Thyroid gland (tissue), 4 donors: Measurements from ENCODE around the gene CYP46A1. TPM values are rescaled to one million over a fixed set of nuclear protein-coding genes. Genes with fewer than 3 reads are reported as not detected.

Source experiments
- DNase-seq, 2 donors: peaks; one replicate each; pipeline ENCODE4 v3.0.0-alpha.2; 2019
- H3K27ac ChIP-seq, 3 donors: fragments of 200-600 bp; sonication (generic); 1 replicate in 2 of 3; 2 replicates in 1 of 3; pipeline ENCODE4 v1.5.1; 2016 to 2019; ENCODE audit warnings: mild to moderate bottlenecking in 1 of 3, moderate library complexity in 1 of 3
- H3K27me3 ChIP-seq: fragments of 200-600 bp; sonication (generic); one replicate; pipeline ENCODE4 v1.5.1; 2019
- H3K36me3 ChIP-seq, 2 donors: fragments of 200-600 bp; sonication (generic); one replicate each; pipeline ENCODE4 v1.5.1; 2016 to 2019
- H3K4me1 ChIP-seq, 2 donors: fragments of 200-600 bp; sonication (generic); one replicate each; pipeline ENCODE4 v1.5.1; 2017 to 2019
- H3K4me3 ChIP-seq, 3 donors: fragments of 200-600 bp; sonication (generic); replicated peaks in 1 of 3; 1 replicate in 2 of 3; 2 replicates in 1 of 3; pipeline ENCODE4 v1.5.1; 2016; ENCODE audit warnings: mild to moderate bottlenecking in 1 of 3
- H3K9me3 ChIP-seq: fragments of 200-600 bp; sonication (generic); one replicate; pipeline ENCODE4 v1.5.1; 2017
- CTCF ChIP-seq, 6 experiments: fragments of 200-600 bp in 3 of 6; fragments of 450-650 bp in 3 of 6; sonication (generic) in 3 of 6; IDR thresholded peaks; one replicate each; pipeline ENCODE4 v1.5.1; 2016 to 2019; ENCODE audit warnings: antibody characterized with exemption in 6 of 6, mild to moderate bottlenecking in 2 of 6, inconsistent platforms in 1 of 6, moderate library complexity in 1 of 6
- POLR2A ChIP-seq, 2 donors: fragments of 450-650 bp; IDR thresholded peaks; one replicate each; pipeline ENCODE4 v1.6.1; 2017; ENCODE audit warnings: antibody characterized with exemption in 2 of 2, mild to moderate bottlenecking in 2 of 2, moderate library complexity in 1 of 2
- WGBS, 2 donors: methylation state at CpG; one replicate each; pipeline ENCODE4 v1.1.5; 2017; 5-methylcytosine and 5-hydroxymethylcytosine counted together
- intact Hi-C: fragments of 100-400 bp; cut with DNase I; formaldehyde crosslinking; loops from one replicate; pipeline ENCODE4 v1.15.1; 2023
- total RNA-seq, 4 donors: library from RNA; depleted of rRNA; stranded (reverse); fragments of >200 nt; gene quantifications; one replicate each; pipeline ENCODE4 v1.2.3, GENCODE V29; 2016

CYP46A1 gene
- total RNA-seq, 4 donors from 2014 or later, result 0.54 to 5.2 (median 1.5) TPM

- 80 to 82% methylated on average over 20 to 21 of the region's 26 CpGs for WGBS, 2 donors
- no peak overlapping the region for H3K4me3 ChIP-seq
- no peak for TF ChIP-seq POLR2A (IDR thresholded peaks at IDR 0.05)
- TF ChIP-seq CTCF (IDR thresholded peaks at IDR 0.05), result no peak
- no peaks in the 10 kb centered on the region for H3K36me3 ChIP-seq
- no peak overlapping the region for H3K27ac ChIP-seq
- no peaks in the 10 kb centered on the region for H3K27me3 ChIP-seq
- H3K9me3 ChIP-seq, result no peaks in the 10 kb centered on the region
- intact Hi-C loops, result no loop called here
- H3K4me1 ChIP-seq, result peaks cover 0 to 24% of the 10 kb centered on the region in 2 donors
- no peak for DNase-seq
Observed at GRCh38 chr14:99726538-99727095, 42.5 kb downstream of the CYP46A1 start.

- 86 to 99% methylated on average over 10 to 24 of the region's 25 CpGs for WGBS, 2 donors
- Histone ChIP-seq H3K36me3 (no peaks in the 10 kb centered on the region), H3K9me3 (no peaks in the 10 kb centered on the region), H3K4me3 (no peak overlapping the region), H3K27ac (no peak overlapping the region), H3K27me3 (no peaks in the 10 kb centered on the region), H3K4me1 (peaks cover 0 to 30% of the 10 kb centered on the region in 2 donors)
- DNase-seq, result no peak
- intact Hi-C loops, result no loop called here
- no peak for TF ChIP-seq POLR2A (IDR thresholded peaks at IDR 0.05)
- TF ChIP-seq CTCF (IDR thresholded peaks at IDR 0.05), result no peak
Observed at GRCh38 chr14:99727096-99727870, 43.2 kb downstream of the CYP46A1 start.

- no peak overlapping the region for H3K27ac ChIP-seq
- no peaks in the 10 kb centered on the region for H3K36me3 ChIP-seq
- peaks cover 0 to 38% of the 10 kb centered on the region in 2 donors for H3K4me1 ChIP-seq
- no peaks in the 10 kb centered on the region for H3K27me3 ChIP-seq
- 89 to 93% methylated on average over 14 of the region's 16 CpGs for WGBS, 2 donors
- DNase-seq, result no peak
- H3K9me3 ChIP-seq, result no peaks in the 10 kb centered on the region
- TF ChIP-seq POLR2A (IDR thresholded peaks at IDR 0.05), result no peak
- no peak for TF ChIP-seq CTCF (IDR thresholded peaks at IDR 0.05)
- no peak overlapping the region for H3K4me3 ChIP-seq
- intact Hi-C loops, result no loop called here
Observed at GRCh38 chr14:99728231-99728920, 44.3 kb downstream of the CYP46A1 start.

GRCh38 chr14:99728981-99729451, 44.9 kb downstream of the CYP46A1 start:
- intact Hi-C loops, result no loop called here
- WGBS, 2 donors, result 82 to 85% methylated on average over 3 to 4 of the region's 4 CpGs

More at GRCh38 chr14:99728981-99729451, 44.9 kb downstream of the CYP46A1 start:
- Histone ChIP-seq H3K27me3 (no peaks in the 10 kb centered on the region), H3K9me3 (no peaks in the 10 kb centered on the region), H3K27ac (no peak overlapping the region), H3K36me3 (no peaks in the 10 kb centered on the region), H3K4me3 (no peak overlapping the region), H3K4me1 (peaks cover 0 to 40% of the 10 kb centered on the region in 2 donors)
- no peak for DNase-seq
- TF ChIP-seq POLR2A (IDR thresholded peaks at IDR 0.05) (no peak), CTCF (IDR thresholded peaks at IDR 0.05) (no peak)
